Measurements from ENCODE around the gene MUC15.
"Not testable (repeated sequence)": the region's sequence is repeated elsewhere in the genome, so short reads cannot be mapped to it uniquely, and the experiment has no call there.

The MUC15 gene

GRCh38 chr11:26571861-26572654 is at the start of gene MUC15:
Gene MUC15 (minus strand): TSS chr11:26572263. CDS start chr11:26567094, 5,169 bp downstream.
- no peak for DNase-seq

GRCh38 chr11:26621132-26621531 is 49.1 kb upstream of the MUC15 start:
- DNase-seq = no peak

GRCh38 chr11:26620282-26621045 is 48.4 kb upstream of the MUC15 start:
- no peak for DNase-seq

GRCh38 chr11:26618441-26618840 is 46.4 kb upstream of the MUC15 start:
- DNase-seq = no peak

DNA sequence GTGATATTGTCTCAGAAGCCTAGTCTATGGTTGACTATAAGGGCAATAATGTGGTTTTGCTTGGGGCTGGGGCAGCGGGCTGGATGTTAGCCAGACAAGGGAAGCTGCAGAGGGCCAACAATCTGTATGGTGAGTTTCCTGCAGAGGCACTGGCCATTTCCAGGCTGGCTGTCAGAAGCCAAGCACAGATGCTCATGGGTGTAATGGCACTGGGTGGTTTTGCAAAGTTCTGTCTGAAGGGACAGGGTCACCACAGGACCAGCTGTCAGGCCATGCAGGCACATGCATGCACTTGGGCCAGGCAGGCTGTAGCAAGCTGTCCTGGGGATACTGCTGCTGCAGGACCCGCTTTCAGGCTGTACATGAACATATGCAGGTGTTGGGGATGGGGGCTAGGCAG is 41.7 kb upstream of the MUC15 start:
- no peak for DNase-seq

DNA sequence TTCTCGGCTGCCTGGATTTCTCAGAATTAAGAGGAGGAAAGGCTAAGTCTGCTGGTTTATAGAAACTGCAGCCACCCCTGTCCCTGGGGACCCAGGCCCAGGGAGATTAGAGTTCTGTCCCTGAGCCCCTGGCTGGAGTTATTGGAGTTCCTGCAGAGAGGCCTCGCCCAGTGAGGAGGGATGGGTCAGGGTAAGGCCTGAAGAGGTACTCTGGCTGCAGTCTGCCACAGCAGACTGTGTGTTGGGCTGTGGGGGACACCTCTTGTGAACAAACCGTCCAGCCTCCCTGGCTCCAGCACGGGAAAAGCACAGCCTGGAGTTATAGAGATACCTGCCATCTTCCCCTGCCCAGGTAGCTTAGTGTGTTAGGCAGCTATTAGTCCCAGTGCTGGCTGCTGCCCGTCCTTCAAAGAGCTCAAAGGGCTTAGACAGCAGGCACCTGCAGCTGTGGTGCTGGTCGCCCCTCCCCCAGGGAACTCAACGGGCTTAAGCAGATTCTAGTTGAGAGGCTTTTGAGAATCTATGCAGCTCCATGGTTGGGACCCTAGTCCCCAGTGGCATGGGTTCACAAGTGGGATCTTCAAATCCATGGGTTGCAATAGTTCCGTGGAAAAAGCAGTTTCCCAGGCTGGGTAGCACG is 36.6 kb upstream of the MUC15 start:
- no peak for DNase-seq

DNA sequence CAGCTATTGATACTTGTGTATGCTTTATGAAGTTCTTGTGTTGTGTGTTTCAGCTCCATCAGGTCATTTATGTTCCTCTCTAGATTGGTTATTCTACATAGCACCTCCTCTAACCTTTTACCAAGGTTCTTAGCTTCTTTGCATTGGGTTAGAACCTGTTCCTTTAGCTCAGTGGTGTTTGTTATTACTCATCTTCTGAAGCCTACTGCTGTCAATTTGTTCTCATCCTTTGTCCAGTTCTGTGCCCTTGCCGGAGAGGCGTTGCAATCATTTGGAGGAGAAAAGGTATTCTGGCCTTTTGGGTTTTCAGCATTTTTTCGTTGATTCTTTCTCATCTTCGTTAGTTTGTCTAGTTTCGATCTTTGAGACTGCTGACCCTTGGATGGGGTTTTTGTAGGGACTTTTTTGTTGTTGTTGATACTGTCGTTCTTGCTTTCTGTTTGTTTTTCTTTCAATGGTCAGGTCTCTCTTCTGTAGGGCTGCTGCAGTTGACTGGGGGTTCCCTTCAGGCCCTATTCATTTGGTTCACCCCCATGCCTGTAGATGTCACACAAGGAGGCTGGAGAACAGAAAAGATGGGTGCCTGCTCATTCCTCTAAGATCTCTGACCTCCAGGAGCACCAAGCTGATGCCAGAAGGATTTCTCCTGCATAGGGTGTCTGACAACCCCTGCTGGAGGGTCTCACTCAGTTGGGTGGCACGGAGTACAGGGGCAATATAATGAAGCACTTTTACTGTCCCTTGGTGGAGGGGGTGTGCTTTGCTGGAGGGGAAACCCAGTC is 35.9 kb upstream of the MUC15 start:
- no peak for DNase-seq

- no peak for DNase-seq
These were observed 27.9 kb upstream of the MUC15 start for GRCh38 chr11:26599876-26600434.

DNA sequence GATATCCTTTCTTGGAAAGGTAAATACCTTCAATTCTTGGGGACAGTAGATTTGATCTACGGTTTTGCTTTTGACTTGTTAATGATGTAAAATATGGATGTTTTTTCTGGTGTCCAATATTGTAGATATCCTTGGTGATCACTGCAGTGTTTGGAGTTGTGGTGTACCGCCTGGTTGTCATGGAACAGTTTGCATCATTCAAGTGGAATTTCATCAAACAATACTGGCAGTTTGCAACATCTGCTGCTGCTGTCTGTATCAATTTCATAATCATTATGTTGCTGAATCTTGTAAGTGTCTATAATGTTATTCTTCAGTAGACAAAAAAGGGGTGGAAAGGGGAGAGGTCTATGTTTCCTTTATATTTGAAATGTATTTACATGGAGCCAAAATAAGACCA is 27.4 kb upstream of the MUC15 start:
- no peak for DNase-seq

DNA sequence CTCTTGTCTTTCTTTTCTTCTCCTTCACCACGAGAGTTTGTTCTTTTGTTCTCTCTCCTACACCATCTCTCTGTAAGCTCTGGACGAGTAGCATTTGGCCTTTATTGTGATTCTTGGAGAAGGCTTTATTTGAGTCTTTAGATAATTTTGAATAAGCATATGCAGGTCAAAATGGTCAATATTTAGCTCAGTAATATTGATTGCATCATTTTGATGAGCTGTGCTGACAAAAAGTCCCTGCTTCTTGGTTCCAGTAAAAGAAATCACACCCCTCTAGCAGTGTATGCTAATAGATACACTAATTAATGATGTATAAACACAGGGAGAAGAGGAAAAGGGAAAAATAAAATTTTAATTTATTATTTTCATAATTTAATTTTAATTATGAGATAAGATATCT is 25.8 kb upstream of the MUC15 start:
- DNase-seq = no peak

GRCh38 chr11:26597049-26597689 is 25.1 kb upstream of the MUC15 start:
- not testable (repeated sequence) for DNase-seq

DNA sequence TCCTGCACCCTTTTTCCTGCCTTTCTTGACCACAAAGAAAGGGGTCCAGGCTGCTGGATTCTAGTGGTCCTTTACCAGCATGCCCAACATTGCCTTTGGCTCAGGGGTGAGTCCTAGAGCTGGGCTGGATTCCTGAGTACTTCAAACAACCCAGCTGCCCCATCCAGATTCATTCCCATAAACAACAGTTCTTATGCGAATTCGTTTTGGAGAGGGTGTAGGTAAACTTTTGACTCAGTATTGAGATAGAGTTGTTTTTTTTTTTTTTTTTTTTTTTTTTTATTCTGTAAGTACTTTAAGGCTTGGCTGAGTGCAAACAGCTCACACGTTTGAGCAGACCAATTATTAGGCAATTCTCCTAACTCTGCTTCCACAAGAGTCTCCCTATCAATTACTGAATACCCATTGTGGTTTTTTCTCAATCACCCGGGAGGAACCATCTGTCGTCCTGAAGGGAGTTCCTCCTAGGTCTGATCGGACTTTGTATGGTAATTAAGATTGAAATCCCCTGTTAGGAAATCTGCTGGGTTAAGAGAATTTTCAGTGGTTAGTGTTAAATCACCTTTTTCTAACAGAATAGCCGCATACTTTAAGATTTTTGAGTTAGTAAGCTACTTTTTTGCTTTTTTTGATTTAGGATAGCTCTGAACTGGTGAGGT is 23.3 kb upstream of the MUC15 start:
- not testable (repeated sequence) for DNase-seq

GRCh38 chr11:26593691-26594090 is 21.6 kb upstream of the MUC15 start:
- DNase-seq = no peak

GRCh38 chr11:26587073-26587472 is 15.0 kb upstream of the MUC15 start:
- DNase-seq = no peak

DNA sequence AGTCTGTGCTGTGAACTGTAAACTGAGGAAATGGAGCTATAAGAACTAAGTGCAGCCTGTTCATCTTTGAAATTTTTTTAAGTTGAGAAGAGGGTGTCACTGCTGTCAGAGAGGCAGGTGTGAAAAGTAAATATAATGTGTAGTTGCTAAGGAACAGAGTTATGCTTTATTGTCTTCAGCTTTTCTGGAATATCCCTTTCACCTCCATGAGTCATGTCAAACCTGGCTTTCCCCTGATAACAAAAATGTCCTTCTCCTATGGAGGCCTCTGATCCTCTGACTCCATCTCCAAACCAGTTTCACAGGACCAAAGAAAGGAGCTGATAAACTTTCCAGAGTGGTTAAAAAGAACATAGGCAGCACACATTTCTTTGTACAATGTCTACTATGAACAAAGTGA is 12.8 kb upstream of the MUC15 start:
- DNase-seq = no peak

GRCh38 chr11:26583550-26583949 is 11.5 kb upstream of the MUC15 start:
- DNase-seq = no peak

DNA sequence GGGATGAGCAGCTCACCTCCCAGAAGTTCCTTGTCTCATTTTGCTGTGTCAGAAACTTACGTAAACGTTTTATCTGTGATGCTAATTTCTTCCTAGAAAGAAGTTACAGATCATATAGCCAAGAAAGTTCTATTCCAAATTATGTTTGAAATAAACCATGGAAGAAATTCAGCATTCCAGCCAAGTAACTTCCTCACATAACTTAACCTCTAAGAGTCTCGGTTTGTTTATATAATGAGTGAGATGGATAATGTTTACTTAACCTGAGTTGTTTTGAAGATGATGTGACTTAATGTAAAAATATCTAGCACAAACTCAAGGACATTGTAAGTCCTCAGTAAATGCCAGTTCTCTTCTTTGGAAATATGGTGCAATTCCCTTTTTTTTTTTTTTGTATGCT is 8.9 kb upstream of the MUC15 start:
- no peak for DNase-seq

DNA sequence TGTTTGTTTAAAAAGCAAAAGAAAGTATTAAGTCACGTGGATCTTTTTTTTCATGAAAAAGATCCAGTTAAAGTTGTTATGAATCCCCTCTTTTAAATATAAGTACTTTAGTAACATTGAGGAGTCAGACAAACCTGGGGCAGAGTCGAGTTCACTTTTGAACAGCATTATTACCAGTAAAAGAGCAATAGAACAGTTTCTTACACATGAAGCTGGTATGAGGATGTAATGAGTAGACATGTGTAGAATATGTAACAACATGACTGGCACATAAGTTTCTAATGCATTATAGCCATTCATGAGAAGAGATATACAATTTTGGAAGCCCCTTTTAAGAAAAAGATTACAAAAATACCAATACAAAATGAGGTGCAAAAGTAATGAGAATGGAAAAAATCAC is 7.6 kb upstream of the MUC15 start:
- DNase-seq = no peak

DNA sequence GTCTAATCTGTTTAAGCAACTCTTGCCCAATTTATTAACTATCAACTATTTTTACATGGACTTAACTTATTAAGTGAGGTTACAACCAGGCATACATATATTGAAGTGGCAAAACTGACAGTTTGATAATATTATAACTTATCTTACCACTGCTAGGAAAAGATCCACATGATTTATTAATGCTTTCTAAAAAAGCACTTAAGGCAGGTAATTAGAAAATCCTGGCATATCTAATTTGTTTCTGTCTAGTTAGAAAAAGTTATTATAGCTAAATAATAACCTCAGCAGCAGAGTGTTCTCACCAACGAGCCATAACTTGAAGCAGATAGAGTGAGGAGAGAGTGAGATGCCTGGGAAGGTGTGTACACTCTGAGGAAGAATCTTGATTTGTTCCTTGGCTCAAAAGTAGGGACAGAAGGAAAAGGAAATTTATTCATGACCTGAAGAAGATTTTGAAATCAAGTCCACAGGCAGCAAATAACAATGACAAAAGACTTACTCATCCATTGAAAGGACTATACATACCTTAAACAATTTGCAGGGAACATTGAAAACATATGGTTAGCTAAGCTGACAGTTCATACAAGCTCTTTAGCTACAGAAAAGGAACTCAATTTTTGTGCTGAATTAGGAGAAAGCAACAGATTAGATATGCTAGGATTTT is 7.1 kb upstream of the MUC15 start:
- no peak for DNase-seq

DNA sequence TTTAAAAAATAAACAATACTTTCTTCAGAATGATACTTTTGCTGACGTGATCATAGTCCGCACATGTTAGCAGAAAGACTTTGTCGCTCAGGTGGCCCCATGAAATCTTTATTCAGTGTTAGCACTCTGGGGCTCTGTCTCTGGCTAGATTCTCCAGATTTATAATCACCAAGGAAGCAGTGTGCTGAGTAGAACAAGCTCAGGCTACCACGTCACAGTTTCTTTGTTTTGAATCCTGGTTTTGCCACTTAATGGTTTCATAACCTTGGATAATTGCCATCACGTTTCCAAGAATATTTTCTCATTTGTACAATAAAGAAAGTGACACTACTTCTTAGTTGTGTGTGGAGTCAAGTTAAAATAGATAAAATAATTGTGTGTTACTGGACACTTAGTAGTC is 3.9 kb upstream of the MUC15 start:
- no peak for DNase-seq

DNA sequence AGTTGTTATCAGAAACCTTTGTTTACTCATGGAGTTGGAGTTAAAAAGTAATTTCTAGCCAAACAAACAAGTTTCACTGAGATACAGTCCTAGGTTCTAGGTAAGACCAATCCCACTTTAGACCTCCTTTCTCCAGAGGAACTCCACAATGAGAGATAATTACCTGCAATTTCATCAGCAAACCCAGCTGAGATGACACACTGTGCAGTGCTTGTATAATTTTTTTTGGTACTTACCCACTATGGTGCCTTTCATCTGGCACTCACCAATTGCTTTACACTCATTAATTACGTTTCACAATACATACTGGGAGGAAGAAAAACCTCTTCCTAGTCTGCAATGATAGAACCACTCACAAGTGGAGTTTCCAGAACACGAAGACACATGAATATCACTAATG is 1.8 kb upstream of the MUC15 start:
- DNase-seq = no peak

Measured in activated CD4-positive, CD25-positive, alpha-beta regulatory T cell treated with anti-CD3 and anti-CD28 coated beads, Interleukin-2, amount 50 U/mL, for 72 hours (primary cell).